IMR-90 (cell line): Measurements from ENCODE around the gene SPPL3.

Experiments
- CEBPB ChIP-seq: IDR thresholded peaks from 2 replicates; pipeline ENCODE4 v1.6.1; 2012; ENCODE audit warnings: low read depth, low read length, improper control_type of control experiment
- CHD1 ChIP-seq: IDR thresholded peaks from 2 replicates; pipeline ENCODE4 v1.6.1; 2012; ENCODE audit warnings: low read depth, low read length, improper control_type of control experiment
- FOS ChIP-seq: fragments of 150-350 bp; IDR thresholded peaks from 2 replicates; pipeline ENCODE4 v1.6.1; 2016; ENCODE audit warnings: low read depth, low read length
- MAFK ChIP-seq: IDR thresholded peaks from 2 replicates; pipeline ENCODE4 v1.6.1; 2012; ENCODE audit warnings: low read depth, low read length, improper control_type of control experiment
- MAZ ChIP-seq: IDR thresholded peaks from 2 replicates; pipeline ENCODE4 v1.6.1; 2012; ENCODE audit warnings: low read depth, mild to moderate bottlenecking, low read length, improper control_type of control experiment, moderate library complexity, borderline replicate concordance
- MXI1 ChIP-seq: IDR thresholded peaks from 2 replicates; pipeline ENCODE4 v1.6.1; 2012; ENCODE audit warnings: low read depth, mild to moderate bottlenecking, low read length, moderate library complexity, borderline replicate concordance
- POLR2A ChIP-seq: IDR thresholded peaks from 2 replicates; pipeline ENCODE4 v1.6.1; 2012; ENCODE audit warnings: mild to moderate bottlenecking, low read depth, low read length
- RAD21 ChIP-seq: IDR thresholded peaks from 2 replicates; pipeline ENCODE4 v1.6.1; 2012; ENCODE audit warnings: low read length, improper control_type of control experiment
- RCOR1 ChIP-seq: IDR thresholded peaks from 2 replicates; pipeline ENCODE4 v1.6.1; 2012; ENCODE audit warnings: mild to moderate bottlenecking, low read length, improper control_type of control experiment; ENCODE audit not compliant: insufficient replicate concordance
- SMC3 ChIP-seq: fragments of 150-350 bp; IDR thresholded peaks from 2 replicates; pipeline ENCODE4 v1.6.1; 2016; ENCODE audit warnings: low read depth, mild to moderate bottlenecking, antibody characterized with exemption, low read length, moderate library complexity
- USF2 ChIP-seq: fragments of 150-350 bp; IDR thresholded peaks from 2 replicates; pipeline ENCODE4 v1.6.1; 2017; ENCODE audit warnings: mild to moderate bottlenecking, antibody characterized with exemption, low read length, low read depth
- TF ChIP-seq, protein P1 (sequence below): conservative IDR thresholded peaks from 2 replicates; pipeline ENCODE4 v1.5.1; 2012; ENCODE audit warnings: mild to moderate bottlenecking, low read depth, low read length, improper control_type of control experiment
- TF ChIP-seq, protein P2 (sequence below): fragments of 150-350 bp; IDR thresholded peaks from 2 replicates; pipeline ENCODE4 v1.6.1; 2016; ENCODE audit warnings: low read depth, mild to moderate bottlenecking, low read length, moderate library complexity, borderline replicate concordance

- TF ChIP-seq, protein P1, sequence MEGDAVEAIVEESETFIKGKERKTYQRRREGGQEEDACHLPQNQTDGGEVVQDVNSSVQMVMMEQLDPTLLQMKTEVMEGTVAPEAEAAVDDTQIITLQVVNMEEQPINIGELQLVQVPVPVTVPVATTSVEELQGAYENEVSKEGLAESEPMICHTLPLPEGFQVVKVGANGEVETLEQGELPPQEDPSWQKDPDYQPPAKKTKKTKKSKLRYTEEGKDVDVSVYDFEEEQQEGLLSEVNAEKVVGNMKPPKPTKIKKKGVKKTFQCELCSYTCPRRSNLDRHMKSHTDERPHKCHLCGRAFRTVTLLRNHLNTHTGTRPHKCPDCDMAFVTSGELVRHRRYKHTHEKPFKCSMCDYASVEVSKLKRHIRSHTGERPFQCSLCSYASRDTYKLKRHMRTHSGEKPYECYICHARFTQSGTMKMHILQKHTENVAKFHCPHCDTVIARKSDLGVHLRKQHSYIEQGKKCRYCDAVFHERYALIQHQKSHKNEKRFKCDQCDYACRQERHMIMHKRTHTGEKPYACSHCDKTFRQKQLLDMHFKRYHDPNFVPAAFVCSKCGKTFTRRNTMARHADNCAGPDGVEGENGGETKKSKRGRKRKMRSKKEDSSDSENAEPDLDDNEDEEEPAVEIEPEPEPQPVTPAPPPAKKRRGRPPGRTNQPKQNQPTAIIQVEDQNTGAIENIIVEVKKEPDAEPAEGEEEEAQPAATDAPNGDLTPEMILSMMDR, result no peak
- TF ChIP-seq RCOR1 (no peak), MAFK (no peak), CEBPB (peak; percentile 68), POLR2A (no peak), MAZ (no peak), MXI1 (no peak), SMC3 (no peak), FOS (no peak), USF2 (no peak), CHD1 (no peak), RAD21 (no peak)
- TF ChIP-seq, protein P2, sequence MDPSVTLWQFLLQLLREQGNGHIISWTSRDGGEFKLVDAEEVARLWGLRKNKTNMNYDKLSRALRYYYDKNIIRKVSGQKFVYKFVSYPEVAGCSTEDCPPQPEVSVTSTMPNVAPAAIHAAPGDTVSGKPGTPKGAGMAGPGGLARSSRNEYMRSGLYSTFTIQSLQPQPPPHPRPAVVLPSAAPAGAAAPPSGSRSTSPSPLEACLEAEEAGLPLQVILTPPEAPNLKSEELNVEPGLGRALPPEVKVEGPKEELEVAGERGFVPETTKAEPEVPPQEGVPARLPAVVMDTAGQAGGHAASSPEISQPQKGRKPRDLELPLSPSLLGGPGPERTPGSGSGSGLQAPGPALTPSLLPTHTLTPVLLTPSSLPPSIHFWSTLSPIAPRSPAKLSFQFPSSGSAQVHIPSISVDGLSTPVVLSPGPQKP, result no peak
These were observed 13.2 kb downstream of the SPPL3 start for GRCh38 chr12:120890963-120891362.
